Panc1 (cell line): Measurements from ENCODE around the gene MAPT.

Experiments used
- CTCF ChIP-seq: fragments of 450-650 bp; IDR thresholded peaks from 2 replicates; pipeline ENCODE4 v1.5.1; 2017; ENCODE audit warnings: mild to moderate bottlenecking
- POLR2AphosphoS5 ChIP-seq: IDR thresholded peaks from 2 replicates; pipeline ENCODE4 v1.6.1; 2012; ENCODE audit warnings: mild to moderate bottlenecking, low read depth, low read length, moderate library complexity
- REST ChIP-seq, 2 experiments: IDR thresholded peaks; 2 replicates each; pipeline ENCODE4 v1.6.1; 2011 to 2012; ENCODE audit warnings: low read depth in 2 of 2, control low read depth in 1 of 2, low read length in 1 of 2, mild to moderate bottlenecking in 1 of 2, moderate library complexity in 1 of 2; ENCODE audit not compliant: insufficient read depth in 1 of 2
- SIN3A ChIP-seq: IDR thresholded peaks from 2 replicates; pipeline ENCODE4 v1.6.1; 2012; ENCODE audit warnings: low read depth, mild to moderate bottlenecking, low read length, moderate library complexity, borderline replicate concordance; ENCODE audit not compliant: insufficient read depth
- TCF7L2 ChIP-seq: IDR thresholded peaks from 2 replicates; pipeline ENCODE4 v1.6.1; 2011; ENCODE audit warnings: mild to moderate bottlenecking, low read depth, low read length, inconsistent platforms

GRCh38 chr17:45977506-45977824 lies 83.1 kb downstream of the MAPT start:
- TF ChIP-seq CTCF: no peak
- TF ChIP-seq POLR2AphosphoS5: no peak
- TF ChIP-seq REST (IDR thresholded peaks at IDR 0.05; ENCODE audit: insufficient read depth in 1 of 2, low read depth in 2 of 2, low read length in 1 of 2): no peak
- TF ChIP-seq SIN3A: no peak
- no peak for TF ChIP-seq TCF7L2
